GM12892 (cell line): Measurements from ENCODE around the gene APOH.

ENCODE experiments used
- POLR2A ChIP-seq: IDR thresholded peaks from 2 replicates; pipeline ENCODE4 v1.6.1; 2011; ENCODE audit warnings: low read depth, low read length, control low read depth
- POLR2AphosphoS5 ChIP-seq: IDR thresholded peaks from 2 replicates; pipeline ENCODE4 v1.6.1; 2011; ENCODE audit warnings: low read depth, low read length, control low read depth

DNA sequence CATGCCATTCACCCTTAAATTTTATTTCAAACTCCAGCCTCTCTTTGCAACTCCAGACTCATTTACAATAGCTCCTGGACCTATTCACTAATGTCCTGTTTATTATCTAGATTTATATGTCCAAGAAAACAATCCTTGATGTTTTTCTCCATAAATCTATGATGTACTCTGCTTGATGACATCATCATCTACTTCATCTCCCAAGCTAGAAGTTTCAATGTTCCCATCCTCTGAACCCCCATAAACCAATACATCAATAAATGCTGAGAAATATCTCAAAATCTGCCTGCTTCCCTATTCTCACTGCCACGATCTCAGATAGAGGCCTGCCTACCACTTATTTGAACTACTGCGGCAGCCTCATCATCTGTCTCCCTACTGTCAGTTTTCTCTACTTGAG lies 41.5 kb downstream of the APOH start:
- no peak for TF ChIP-seq POLR2A
- TF ChIP-seq POLR2AphosphoS5: no peak
